GM18858 (cell line): ENCODE data around the gene CNTNAP2.
"Not testable (repeated sequence)": the region's sequence is repeated elsewhere in the genome, so short reads cannot be mapped to it uniquely, and the experiment has no call there.

Experiments used
- ATAC-seq: cut with Tn5 transposase; IDR thresholded peaks from one replicate; pipeline ENCODE4 v1.9.1; 2021; ENCODE audit not compliant: unreplicated experiment

The CNTNAP2 gene

DNA sequence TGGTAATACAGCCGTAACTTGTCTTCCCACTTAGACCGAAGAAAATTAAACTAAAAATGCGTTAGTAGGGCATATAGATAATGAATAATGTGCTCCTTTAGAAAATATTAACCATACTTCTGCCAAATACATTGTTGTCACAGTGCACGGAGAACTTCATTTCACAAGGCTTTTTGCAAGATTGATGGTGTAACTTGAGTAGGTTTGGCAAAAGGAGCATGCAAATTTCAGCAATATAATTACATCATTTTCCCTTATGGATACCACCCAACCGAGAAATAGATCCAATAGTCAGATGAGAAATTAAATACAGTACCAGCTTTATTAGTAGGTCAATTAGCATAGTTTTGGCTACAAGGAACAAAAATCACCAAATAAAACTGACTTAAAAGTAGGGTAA is 1681.4 kb downstream of the CNTNAP2 start:
- ATAC-seq = no peak

GRCh38 chr7:147801762-147802161 is 1685.2 kb downstream of the CNTNAP2 start:
- ATAC-seq = not testable (repeated sequence)

DNA sequence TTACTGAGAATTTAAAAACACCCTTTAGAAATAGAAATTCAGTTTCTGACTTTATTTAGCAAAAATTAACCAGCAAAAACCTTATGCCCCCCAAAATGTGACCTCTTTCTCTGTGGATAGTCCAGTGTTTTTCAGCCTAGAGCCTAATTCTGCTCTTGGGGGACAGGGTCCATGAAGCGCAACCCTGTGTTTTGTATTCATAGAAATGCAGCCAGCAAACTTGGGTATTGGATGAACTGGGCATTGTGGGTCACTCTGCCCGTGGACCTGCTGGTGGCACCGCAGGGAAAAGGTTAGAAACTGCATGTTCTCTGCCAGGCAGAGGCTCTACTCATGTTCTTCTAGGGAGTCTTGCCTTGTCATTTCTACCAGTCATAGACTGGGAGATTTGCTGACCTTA is 1686.5 kb downstream of the CNTNAP2 start:
- ATAC-seq = no peak

- no peak for ATAC-seq
These were observed 1687.0 kb downstream of the CNTNAP2 start for GRCh38 chr7:147803606-147804005.

DNA sequence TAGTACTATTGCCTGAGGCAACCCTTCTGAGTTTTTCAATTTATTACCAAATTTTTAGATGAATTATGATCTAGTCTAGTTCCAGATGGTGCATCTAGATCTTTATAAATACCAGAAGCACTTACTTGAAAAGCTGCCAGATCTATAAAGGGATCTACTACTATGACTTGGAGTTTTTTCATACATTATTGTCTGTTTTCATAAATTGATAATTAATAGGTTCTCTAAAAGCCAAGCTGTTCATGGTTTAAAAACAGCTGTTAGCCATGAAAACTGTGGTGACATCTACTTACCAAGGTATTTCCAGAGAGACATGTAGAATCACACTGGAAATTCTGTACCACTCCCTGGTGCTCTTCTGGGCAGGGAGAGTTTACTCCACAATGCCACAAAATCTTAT is 1687.4 kb downstream of the CNTNAP2 start:
- ATAC-seq = no peak

DNA sequence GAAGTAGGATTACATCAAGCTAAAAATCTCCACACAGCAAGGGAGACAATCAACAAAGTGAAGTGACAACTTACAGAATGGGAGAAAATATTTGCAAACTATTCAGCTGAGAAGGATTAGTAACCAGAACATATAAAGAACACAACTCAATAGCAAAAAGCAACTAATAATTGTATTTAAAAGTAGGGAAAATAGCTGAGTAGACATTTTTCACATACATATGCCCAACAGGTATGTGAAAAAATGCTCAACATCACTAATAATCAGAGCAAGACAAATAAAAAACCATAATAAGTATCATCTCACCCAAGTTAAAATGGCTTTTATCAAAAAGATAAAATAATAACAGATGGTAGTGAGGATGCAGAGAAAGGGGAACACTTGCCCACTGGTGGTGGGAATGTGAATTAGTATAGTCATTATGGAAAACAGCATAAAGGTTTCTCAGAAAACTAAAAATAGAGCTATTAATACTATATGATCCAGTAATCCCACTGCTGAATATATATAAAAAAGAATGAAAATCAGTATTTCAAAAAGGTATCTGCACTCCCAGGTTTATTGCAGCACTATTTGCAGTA is 1689.5 kb downstream of the CNTNAP2 start:
- ATAC-seq = no peak

DNA sequence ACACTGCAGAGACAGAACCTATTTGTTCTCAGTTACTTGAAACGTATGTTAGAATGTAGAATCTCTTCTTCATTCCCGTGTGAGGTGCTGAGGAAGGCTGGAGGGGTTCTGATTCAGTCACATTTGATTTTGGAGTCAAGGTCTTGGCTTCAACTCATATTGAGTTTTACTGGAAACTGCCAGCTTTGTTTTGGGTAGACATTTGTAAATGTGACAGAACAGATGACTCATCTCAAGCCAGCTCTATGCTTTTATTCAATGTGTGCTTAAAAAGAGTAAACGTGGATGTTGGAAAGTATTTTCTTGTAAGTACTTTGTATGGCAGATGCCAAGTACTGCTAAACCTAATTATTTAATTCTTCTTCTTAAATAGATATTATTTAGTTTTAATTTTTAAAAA is 1693.2 kb downstream of the CNTNAP2 start:
- no peak for ATAC-seq

DNA sequence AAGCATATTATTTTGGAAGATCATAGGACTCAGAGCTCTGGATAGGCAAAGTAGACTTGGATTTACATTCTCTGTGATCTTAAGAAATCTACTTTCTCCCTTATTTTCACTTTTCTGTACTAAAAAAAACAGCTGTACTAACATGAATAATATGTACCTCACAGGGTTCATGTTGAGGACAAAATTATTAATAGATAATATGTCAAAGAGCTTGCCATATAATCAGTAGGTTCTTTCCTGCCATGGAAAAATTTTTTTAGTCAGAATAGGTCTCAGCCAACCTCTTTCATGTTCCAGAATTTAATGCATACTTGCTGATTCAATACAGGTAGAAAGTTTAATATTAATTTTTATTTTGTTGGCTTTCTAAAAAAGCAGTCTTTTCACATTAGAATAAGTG is 1693.7 kb downstream of the CNTNAP2 start:
- no peak for ATAC-seq

- no peak for ATAC-seq
These were observed 1695.3 kb downstream of the CNTNAP2 start for GRCh38 chr7:147811923-147812322.

GRCh38 chr7:147813316-147813715 is 1696.7 kb downstream of the CNTNAP2 start:
- ATAC-seq = no peak

GRCh38 chr7:147818317-147818716 is 1701.7 kb downstream of the CNTNAP2 start:
- no peak for ATAC-seq

DNA sequence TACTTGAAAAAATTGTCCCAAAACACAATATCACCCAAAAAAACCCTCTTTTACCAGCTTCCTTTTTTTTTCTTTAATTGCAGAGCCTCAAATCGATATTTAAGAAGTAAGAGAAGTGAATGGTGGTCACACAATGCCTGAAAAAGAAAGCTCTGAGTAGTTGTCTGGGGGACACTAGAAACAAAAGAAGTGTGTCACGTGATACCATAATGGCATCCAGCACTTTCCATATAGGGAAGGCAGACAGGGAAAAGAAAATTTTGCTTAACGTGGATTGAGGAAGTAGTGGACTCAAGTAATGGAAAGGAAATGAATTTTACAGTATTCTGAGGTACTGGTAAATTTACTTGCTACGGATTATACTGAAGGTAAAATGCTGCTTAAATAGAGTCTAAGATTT is 1708.1 kb downstream of the CNTNAP2 start:
- ATAC-seq = no peak

- no peak for ATAC-seq
These were observed 1712.4 kb downstream of the CNTNAP2 start for GRCh38 chr7:147829016-147829415.

DNA sequence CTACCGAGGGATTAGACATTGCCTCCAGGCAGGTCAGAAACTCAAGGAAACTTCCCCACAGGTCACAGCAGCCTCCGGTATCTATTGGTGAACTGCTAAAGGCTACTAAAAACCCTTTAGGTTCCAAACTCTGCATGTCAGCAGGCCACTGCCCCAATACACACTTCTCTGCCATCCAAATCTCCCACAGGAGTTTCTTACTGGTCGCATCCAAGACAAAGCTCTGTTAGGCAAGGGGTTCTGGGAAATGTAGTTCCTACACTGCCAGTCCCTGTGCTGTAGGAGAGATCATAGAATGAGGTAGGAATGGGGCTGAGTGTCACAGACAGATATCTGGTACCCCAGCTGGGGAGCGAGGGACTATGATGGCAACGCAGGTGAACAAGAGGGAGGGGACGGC is 1717.0 kb downstream of the CNTNAP2 start:
- ATAC-seq = no peak

DNA sequence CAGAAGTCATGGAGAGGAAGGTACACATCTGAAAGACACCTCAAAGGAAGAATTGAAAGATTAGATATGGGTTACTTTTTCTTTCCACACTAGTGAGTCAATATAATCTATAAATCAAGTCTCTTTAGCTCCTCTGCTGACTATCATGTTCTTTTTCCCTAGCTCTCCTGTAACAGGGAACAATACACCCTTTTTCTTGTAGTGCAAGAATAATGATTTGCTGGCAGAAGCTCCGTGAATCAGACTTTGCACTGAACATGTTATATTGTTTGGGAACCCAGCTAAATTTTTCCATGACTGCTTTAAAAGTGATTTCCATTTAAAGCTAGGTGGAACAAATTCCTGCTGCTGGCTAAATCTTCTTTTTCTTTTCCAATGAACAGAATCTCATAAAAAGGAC is 1717.4 kb downstream of the CNTNAP2 start:
- no peak for ATAC-seq

DNA sequence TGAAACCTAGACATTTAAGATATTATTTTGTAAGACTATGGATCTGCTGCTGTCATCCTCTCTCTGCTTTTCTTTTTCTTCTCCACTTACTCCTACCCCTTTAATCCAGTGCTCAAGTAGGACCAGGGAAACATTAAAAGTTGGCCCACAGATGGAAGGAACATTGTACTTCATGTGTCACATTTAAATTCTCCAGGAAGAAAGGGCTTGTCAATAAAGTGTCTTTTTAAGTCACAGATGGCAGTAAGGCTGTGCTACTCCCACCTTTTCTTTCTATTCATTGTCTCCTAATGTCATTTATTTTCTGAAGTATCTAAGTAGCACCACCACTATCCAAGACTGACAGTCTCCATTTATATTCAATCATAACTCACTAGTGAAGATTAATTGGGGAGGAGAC is 1736.2 kb downstream of the CNTNAP2 start:
- ATAC-seq = no peak

DNA sequence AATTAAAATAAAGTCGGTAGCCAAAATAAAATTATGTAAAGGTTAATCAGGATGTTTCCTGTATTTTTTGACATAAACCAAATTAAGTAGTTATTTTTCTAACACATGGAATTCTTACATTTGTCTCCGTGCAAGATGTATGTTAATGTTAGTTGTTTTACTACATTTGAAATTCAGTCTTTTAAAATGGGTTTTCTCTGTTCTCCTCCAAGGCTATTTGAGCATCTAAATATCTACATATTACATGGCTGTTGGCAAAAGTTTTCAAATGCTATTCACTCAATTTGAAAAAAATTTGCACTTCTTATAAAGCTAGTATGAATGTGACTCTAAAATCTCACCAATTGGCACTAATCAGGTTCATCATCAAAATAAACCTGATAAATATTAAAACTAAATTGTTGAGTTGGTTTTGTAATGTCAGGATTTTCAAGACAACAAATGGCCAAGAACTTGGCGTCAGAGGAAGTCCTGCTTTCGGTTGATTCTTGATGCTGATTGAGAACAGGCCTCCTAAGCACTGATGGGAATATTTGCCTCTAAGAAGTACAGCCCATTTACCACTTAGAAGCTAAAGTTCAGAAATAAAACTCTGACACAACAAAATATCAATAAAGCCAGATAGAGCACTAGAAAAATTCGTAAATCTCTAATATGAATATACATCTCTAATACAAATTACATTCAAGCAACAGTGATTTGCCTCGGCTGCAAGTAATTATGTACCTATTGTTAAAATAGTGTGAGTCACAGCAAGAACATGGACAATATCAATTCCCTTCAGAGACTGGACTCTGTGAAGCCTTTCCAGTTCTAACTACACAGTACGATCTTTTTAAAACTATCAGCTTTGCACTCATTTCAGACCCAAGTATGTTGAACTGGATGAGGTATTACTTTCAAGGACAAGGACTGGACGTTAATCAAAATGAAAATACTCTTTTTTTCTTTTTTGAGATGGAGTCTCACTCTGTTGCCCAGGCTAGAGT is 1740.8 kb downstream of the CNTNAP2 start:
- ATAC-seq = no peak

- ATAC-seq = no peak
These were observed 1741.8 kb downstream of the CNTNAP2 start for GRCh38 chr7:147858421-147858820.

- no peak for ATAC-seq
These were observed 1742.4 kb downstream of the CNTNAP2 start for GRCh38 chr7:147859033-147859432.

- ATAC-seq = no peak
These were observed 1742.9 kb downstream of the CNTNAP2 start for GRCh38 chr7:147859486-147859885.

- no peak for ATAC-seq
These were observed 1744.6 kb downstream of the CNTNAP2 start for GRCh38 chr7:147861058-147861716.

- no peak for ATAC-seq
These were observed 1745.3 kb downstream of the CNTNAP2 start for GRCh38 chr7:147861945-147862344.
